Stimulated activated naive CD8-positive, alpha-beta T cell treated with anti-CD3 and anti-CD28 coated beads, Interleukin-15, Interleukin-2, amounts not matched to agents 100 U/mL and 50 U/mL, for 24 hours (primary cell): ENCODE data around the gene CACNG3.

Source experiments
- ATAC-seq: fragments of 150-1000 bp; cut with Tn5 transposase; one replicate; pipeline ENCODE4 v1.10.0; 2021
- DNase-seq: peaks from one replicate; pipeline ENCODE4 v3.0.0; 2021

The CACNG3 gene

GRCh38 chr16:24396350-24397271 lies 140.5 kb downstream of the CACNG3 start:
- no peak for ATAC-seq
- DNase-seq = no peak

GRCh38 chr16:24409045-24409444 lies 152.9 kb downstream of the CACNG3 start:
- DNase-seq = no peak
- no peak for ATAC-seq
